Stimulated activated CD4-positive, alpha-beta T cell treated with anti-CD3 and anti-CD28 coated beads, Interleukin-15, amount 100 ng/mL, for 48 hours (primary cell): ENCODE results near the gene QRFP.

Source experiments
- DNase-seq, 2 donors: peaks; one replicate each; pipeline ENCODE4 v3.0.0-alpha.2; 2020; ENCODE audit warnings: low read depth in 2 of 2

Gene QRFP, protein sequence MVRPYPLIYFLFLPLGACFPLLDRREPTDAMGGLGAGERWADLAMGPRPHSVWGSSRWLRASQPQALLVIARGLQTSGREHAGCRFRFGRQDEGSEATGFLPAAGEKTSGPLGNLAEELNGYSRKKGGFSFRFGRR

GRCh38 chr9:130896233-130897014 is at the start of gene QRFP:
QRFP (minus strand) TSS chr9:130896812; CDS start chr9:130893838, 2,974 bp downstream.
- DNase-seq: no peak

GRCh38 chr9:130945173-130945572 is 48.6 kb upstream of the QRFP start:
- no peak for DNase-seq

DNA sequence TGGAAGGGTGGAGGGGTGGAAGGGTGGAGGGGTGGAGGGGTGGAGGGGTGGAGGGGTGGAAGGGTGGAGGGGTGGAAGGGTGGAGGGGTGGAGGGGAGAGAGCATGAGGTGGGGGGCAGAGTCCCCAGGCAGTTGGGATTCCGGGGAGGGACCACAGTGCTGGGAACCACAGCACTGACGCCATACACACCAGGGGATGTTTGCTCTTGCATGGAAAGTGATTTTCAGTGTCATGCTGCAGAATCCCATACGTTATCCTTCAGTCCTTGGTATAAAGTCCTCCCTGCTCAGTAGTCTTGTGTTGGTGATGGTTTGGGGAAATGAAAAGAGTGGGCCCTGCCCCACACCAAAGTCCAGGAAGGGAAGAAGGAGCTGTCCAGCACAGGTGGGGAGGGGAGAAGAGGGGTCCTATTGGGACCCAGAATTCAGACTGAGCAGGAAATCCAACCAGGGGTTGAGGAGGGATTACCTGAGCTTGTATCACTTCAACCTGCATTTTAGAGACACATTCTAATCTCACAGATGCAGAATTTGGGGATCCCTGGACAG is 48.0 kb upstream of the QRFP start:
- DNase-seq: no peak

DNA sequence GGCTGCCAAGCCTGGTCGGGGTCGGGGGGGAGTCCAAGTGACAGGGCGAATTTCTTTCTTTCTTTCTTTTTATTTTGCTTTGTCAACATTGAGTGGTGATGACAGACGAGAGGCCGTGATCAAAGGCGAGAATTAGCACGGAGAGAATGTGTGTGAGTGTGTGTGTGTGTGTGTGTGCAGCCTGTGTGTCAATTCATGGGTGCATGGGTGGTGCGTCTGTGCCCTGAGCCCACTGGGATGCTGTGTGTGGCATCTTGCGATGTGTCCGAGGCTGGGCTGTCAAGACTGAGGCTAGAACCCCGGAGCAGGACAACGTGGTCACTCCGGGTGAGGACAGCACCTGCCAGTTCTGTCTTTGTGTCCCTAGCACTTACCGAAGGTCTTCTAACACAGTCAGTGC is 47.2 kb upstream of the QRFP start:
- DNase-seq: no peak

DNA sequence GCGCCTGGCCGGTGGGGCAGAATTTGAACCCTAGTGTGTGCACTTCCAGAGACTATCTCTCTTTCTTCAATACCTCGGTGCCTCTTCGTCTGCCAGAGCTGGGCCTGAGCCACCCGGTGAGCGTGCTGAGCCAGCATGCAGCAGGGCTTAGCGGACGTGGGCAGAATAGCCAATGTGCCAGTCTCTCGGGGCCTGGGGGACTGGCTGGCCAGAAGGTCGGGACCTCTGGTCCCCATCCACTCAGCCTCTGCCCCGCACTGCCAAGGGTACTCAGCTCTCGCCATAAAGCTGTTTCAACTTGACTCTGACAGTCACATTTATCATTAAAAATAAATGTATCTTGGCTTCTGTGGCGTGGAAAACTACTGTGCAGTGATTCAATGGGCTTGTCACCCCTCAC is 46.6 kb upstream of the QRFP start:
- DNase-seq: no peak

- DNase-seq: no peak
These were observed 46.1 kb upstream of the QRFP start for GRCh38 chr9:130942679-130943078.

GRCh38 chr9:130942084-130942483 is 45.5 kb upstream of the QRFP start:
- DNase-seq: no peak

- peak; percentile 37 to 77 for DNase-seq
These were observed 44.3 kb upstream of the QRFP start for GRCh38 chr9:130940693-130941576.

GRCh38 chr9:130940027-130940549 is 43.5 kb upstream of the QRFP start:
- DNase-seq: no peak

DNA sequence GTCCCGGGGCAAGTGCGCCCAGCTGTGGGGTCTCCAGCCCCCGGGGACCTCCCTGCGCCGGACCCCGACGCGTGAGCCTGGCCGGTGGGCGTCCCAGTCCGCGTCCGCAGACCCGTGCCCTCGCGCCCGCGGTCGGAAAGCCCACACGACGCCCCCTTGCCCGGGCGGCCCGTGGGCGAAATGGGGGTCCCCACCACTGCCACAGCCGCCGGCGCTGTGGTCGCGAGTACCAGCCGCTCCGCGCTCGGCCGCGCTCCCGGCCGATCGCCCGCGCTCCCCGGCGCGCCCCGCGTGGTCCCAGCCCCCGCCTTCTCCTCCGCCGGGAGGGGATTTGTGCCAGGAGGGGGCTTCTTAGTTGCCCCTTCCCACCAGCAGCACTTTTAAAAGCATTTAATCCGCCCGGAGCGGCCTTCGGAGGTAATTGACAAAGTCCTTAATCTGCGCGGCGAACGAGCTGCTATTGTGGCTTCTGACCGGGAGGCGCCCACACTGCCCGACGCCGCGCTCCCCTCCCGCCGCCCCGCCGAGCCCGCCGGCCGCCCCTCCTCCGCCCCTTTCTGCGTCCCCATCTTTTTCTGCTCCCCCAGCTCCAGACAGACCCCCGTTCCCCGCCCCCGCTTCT is 42.9 kb upstream of the QRFP start:
- DNase-seq: no peak

GRCh38 chr9:130938652-130939404 is 42.2 kb upstream of the QRFP start, which contains the start of gene FIBCD1:
FIBCD1 (minus strand) TSS chr9:130939247; CDS start chr9:130938607, 640 bp downstream.
- DNase-seq: no peak

DNA sequence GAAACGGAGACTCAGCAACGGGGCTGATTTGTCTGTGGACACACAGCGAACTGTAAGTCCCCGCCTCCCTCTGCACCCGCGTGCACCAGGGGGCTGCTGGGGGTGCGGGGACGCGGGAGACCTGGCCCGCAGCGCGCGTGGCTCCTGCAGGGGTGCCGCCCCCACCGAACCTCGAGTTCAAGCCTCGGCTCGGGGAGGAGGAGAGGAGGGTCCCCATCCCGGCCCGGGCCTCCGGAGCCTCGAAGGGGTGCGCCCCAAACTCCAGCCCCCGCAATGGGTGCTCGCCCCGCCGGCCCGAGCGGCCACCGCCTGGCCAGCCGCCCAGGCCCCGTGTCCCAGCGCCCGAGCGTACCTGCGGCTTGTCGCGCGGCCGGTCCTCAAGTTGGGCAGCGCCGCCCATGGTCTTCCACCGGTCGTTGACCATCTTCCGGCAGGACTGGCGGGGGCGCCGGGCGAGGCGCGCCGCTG is 41.6 kb upstream of the QRFP start:
- no peak for DNase-seq

GRCh38 chr9:130937146-130938076 is 40.8 kb upstream of the QRFP start:
- DNase-seq: no peak

DNA sequence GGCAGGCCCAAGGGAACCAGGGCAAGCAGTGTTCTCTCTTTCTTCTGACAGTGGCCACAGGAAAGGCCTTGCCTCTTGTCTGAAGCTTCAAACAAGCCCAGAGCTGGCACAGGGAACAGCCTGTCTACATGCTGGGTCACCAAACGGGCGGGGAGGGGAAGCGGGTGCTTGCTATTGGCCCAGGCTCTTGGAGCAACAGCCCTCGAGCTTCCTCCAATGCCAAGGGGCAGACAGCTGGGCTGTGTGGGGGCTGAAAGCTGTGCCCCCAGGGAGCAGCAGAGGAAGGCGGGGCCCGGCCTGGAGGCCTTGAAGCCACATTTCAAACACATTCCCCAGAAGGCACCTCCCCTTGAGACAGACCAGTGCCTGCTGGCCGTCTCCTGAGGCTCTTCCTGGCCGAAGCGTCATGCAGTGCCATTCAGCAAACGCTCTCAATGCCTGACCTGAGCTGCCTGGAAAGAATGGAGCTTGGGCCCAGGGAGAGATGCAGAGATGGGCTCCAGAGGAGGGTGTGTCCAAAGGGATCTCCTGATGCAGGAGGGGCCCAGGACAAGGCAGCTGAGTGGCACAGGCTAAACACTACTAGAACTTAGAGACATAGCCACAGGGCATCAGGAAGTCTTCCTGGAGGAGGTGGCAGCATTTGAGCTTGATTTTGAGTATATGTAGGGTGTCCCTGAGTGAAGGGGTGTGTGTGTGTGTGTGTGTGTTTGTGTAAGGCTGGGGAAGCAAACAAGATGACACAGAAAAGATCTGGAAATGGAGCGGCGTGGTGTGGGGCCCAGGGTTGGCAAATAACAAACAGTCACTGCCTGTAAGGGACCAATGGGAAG is 39.9 kb upstream of the QRFP start:
- no peak for DNase-seq

DNA sequence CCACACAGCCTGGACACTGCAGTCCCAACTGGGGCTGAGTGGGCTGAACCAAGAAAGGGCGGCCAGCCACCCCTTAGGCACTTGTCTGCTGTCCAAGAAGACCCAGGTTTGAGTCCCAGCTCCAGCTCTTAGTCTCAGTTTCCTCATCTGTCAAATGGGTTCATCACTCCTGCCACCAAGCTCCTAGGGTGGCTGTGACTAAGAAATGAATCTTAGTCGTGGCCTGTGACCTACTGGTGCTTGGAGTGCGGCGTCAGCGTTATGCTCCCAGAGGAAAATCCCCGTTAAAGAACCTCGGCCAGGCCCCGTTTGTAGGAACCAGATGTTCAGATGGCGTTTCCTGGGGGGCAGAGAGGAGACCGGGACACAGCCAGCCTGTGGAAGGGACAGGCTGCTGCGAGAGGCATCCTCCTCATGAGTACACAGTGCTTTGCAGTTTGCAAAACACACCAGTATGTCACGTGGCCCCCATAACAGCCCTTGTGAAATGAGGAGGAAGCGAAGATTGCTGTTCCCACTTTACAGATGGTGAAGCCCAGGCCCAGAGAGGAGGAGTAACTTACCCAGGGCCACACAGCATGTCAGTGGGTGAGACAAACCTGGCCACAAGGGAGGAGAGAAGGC is 39.1 kb upstream of the QRFP start:
- DNase-seq: no peak

DNA sequence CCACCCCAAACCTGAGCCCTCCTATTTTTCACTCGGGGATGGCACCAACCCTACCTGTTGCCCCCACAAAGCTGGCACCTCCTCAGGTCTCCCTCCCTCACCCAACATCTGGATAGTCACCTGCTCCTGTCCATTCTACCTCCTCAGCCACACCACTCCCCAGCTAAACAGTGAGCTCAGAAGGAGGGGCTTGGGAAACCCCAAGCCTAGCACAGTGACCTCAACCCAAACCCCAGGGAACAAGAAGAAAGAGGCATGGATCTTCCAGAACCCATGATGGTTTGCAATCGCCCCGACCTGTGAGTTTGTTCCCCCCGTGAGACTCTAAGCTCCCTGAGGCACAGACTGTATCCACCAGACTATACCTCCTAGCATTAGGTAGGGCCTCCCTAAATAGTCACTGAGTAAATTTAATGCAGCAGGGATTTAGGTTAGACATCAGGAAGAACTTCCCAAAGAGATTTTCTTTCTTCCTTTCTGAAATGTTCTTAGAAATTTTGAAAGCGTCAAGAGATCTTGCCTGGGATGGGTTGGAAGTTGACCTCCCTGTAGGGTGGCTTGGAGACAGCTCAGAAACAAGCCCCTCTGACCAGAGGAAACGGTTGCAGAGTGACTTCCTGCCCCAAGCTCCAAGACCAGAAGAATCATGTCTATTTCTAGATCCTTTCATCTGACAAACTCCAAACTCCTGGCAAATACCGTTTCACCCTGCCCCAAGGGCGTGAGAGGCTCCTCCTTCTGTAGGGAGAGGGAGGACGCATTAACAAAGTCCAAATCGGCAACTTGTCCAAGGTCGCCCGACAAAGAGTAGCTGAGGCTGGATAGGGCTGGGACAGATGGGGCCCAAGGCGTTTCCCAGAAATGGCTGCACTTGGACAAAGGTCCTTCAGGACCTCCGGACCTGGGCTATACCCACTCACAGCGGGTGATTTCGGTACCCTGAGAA is 38.4 kb upstream of the QRFP start:
- no peak for DNase-seq

DNA sequence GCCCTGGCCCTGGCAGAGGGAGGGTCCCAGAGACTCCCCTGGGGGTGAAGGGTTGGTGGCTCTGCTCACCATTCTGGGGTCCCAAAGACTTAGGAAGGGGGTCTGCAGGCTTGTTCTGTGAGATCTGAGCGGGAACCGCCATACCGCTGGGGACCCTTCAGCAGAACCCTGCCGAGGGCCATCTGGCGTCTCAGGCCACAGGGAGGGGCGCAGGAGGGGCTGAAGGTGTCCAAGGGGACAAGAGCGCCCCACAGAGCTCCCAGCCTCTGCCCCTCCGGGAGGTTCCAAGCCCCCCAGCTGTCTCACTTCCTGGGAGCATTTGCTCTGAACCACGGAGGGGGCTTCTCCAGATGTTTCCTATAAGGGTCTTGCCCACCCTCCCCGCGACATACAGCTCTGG is 37.6 kb upstream of the QRFP start:
- DNase-seq: no peak
